K562 (cell line): Measurements from ENCODE around the gene DAG1. TPM values are rescaled to one million over a fixed set of nuclear protein-coding genes. Genes with fewer than 3 reads are reported as not detected.

Experiments used
- ATAC-seq: fragments of 200-7000 bp; cut with Tn5 transposase; 3 replicates; pipeline ENCODE4 v1.9.1; 2020; ENCODE audit warnings: moderate library complexity
- BruUV-seq: library from RNA; stranded (reverse); fragments of 400-500 nt; replicated peaks from 2 replicates; lab custom pipeline; 2021; lab: Mats Ljungman, UMichigan
- CTCF ChIA-PET: fragments of 300-600 bp; formaldehyde crosslinking; extraction: SDS; loops from one replicate; lab custom pipeline; 2021; ENCODE audit warnings: low intra/inter-chr PET ratio; lab: Yijun Ruan, JAX
- POLR2A ChIA-PET: fragments of 300-600, 350-650 bp; sonication (Branson Sonifier 250); formaldehyde crosslinking; extraction: SDS; loops from one replicate; lab custom pipeline; 2021; ENCODE audit warnings: antibody characterized with exemption, inconsistent platforms; lab: Yijun Ruan, JAX
- DNase-seq, 4 experiments: peaks; one replicate each; pipeline versions ENCODE4 v3.0.0 to v3.0.0-alpha.2; 2011 to 2018; ENCODE audit warnings: low spot score in 3 of 4, mixed read lengths in 3 of 4; ENCODE audit errors: extremely low read depth in 1 of 4
- FAIRE-seq: peaks from 2 replicates; lab custom pipeline; 2011; peaks lifted over from hg19 to GRCh38; lab: Jason Lieb, UNC
- H2AFZ ChIP-seq: 2 replicates; pipeline ENCODE4 v1.6.0; 2011; ENCODE audit warnings: low read depth, low read length, control low read depth, inconsistent platforms
- H3K27ac ChIP-seq: fragments of 200-600 bp; 3 replicates; pipeline ENCODE4 v1.8.0; 2011; ENCODE audit warnings: low read depth, mild to moderate bottlenecking, control low read depth, inconsistent platforms, low read length, moderate library complexity, mixed read lengths; ENCODE audit errors: extremely low read depth
- H3K27me3 ChIP-seq, 2 experiments: fragments of 300-600 bp in 1 of 2; 2 replicates in 1 of 2; 3 replicates in 1 of 2; pipeline versions ENCODE4 v1.6.0 to v1.8.0; 2011; ENCODE audit warnings: inconsistent platforms in 2 of 2, low read length in 2 of 2, mild to moderate bottlenecking in 1 of 2, mixed read lengths in 1 of 2, moderate library complexity in 1 of 2; ENCODE audit not compliant: control insufficient read depth in 2 of 2, insufficient read depth in 2 of 2
- H3K36me3 ChIP-seq: fragments of 300-600 bp; 3 replicates; pipeline ENCODE4 v1.8.0; 2011; ENCODE audit warnings: mild to moderate bottlenecking, low read length, inconsistent platforms; ENCODE audit not compliant: control insufficient read depth, insufficient read depth
- H3K4me1 ChIP-seq, 2 experiments: fragments of 200-600 bp in 1 of 2; replicated peaks in 1 of 2; 2 replicates in 1 of 2; 3 replicates in 1 of 2; pipeline versions ENCODE4 v1.5.1 to v1.8.0; 2011; ENCODE audit warnings: inconsistent platforms in 2 of 2, low read length in 2 of 2, mild to moderate bottlenecking in 1 of 2, mixed read lengths in 1 of 2, moderate library complexity in 1 of 2; ENCODE audit not compliant: control insufficient read depth in 2 of 2, insufficient read depth in 2 of 2
- H3K4me2 ChIP-seq: 2 replicates; pipeline ENCODE4 v1.6.1; 2011; ENCODE audit warnings: low read length, control low read depth, inconsistent platforms, mixed read lengths; ENCODE audit not compliant: insufficient read depth
- H3K4me3 ChIP-seq: fragments of 200-600 bp; sonication (generic), shearing (Covaris generic); 2 replicates; pipeline ENCODE4 v1.5.1; 2016; ENCODE audit warnings: control low read depth, inconsistent platforms
- H3K79me2 ChIP-seq: fragments of 200-600 bp; 3 replicates; pipeline ENCODE4 v1.8.0; 2011; ENCODE audit warnings: low read length, inconsistent platforms; ENCODE audit not compliant: control insufficient read depth, insufficient read depth
- H3K9ac ChIP-seq, 2 experiments: 2 replicates each; pipeline versions ENCODE4 v1.6.0 to v1.6.1; 2011; ENCODE audit warnings: low read depth in 2 of 2, low read length in 2 of 2, control low read depth in 1 of 2, inconsistent platforms in 1 of 2, mild to moderate bottlenecking in 1 of 2, mixed read lengths in 1 of 2; ENCODE audit not compliant: insufficient read depth in 1 of 2
- H3K9me1 ChIP-seq: one replicate; pipeline ENCODE4 v1.6.0; 2011; ENCODE audit warnings: inconsistent platforms, mild to moderate bottlenecking, low read length, moderate library complexity; ENCODE audit not compliant: control insufficient read depth, insufficient read depth
- H3K9me3 ChIP-seq: replicated peaks from 2 replicates; pipeline ENCODE4 v1.5.1; 2011; ENCODE audit warnings: low read depth, low read length, inconsistent platforms; ENCODE audit not compliant: control insufficient read depth, insufficient read depth
- H4K20me1 ChIP-seq: replicated peaks from 2 replicates; pipeline ENCODE4 v1.6.1; 2011; ENCODE audit warnings: low read length, inconsistent platforms, mixed read lengths; ENCODE audit not compliant: control insufficient read depth, insufficient read depth
- ARID3A ChIP-seq: IDR thresholded peaks from 2 replicates; pipeline ENCODE4 v1.6.1; 2012; ENCODE audit warnings: low read depth, low read length, improper control_type of control experiment, borderline replicate concordance
- CBFA2T3 ChIP-seq: fragments of 450-650 bp; IDR thresholded peaks from 2 replicates; pipeline ENCODE4 v1.6.1; 2017
- CREB3 ChIP-seq: fragments of 450-650 bp; conservative IDR thresholded peaks from 2 replicates; pipeline ENCODE4 v1.6.1; 2016; ENCODE audit warnings: missing genetic modification characterization, low read depth, mild to moderate bottlenecking, missing compliant biosample characterization, moderate library complexity
- CTCFL ChIP-seq: IDR thresholded peaks from 2 replicates; pipeline ENCODE4 v1.6.1; 2011; ENCODE audit warnings: borderline replicate concordance, low read depth, mild to moderate bottlenecking, moderate library complexity, low read length; ENCODE audit not compliant: insufficient read depth, poor library complexity, severe bottlenecking
- ETS2 ChIP-seq: IDR thresholded peaks from 2 replicates; pipeline ENCODE4 v1.6.1; 2016; ENCODE audit warnings: borderline replicate concordance, missing genetic modification characterization, mild to moderate bottlenecking, moderate library complexity, missing compliant biosample characterization; ENCODE audit not compliant: poor library complexity, severe bottlenecking
- IRF1 ChIP-seq: sonication (generic); formaldehyde crosslinking; IDR thresholded peaks from 2 replicates; pipeline ENCODE4 v1.8.0; 2022; ENCODE audit warnings: missing genetic modification reagents, mild to moderate bottlenecking, borderline replicate concordance
- IRF9 ChIP-seq: fragments of 450-650 bp; IDR thresholded peaks from 2 replicates; pipeline ENCODE4 v1.6.1; 2016; ENCODE audit warnings: missing biosample characterization, missing genetic modification characterization
- NR2F6 ChIP-seq: fragments of 450-650 bp; formaldehyde crosslinking; IDR thresholded peaks from 2 replicates; pipeline ENCODE4 v1.4.0; 2020; ENCODE audit warnings: mild to moderate bottlenecking
- PCBP2 ChIP-seq: fragments of 200-400 bp; formaldehyde crosslinking; IDR thresholded peaks from 2 replicates; pipeline ENCODE4 v1.6.1; 2018; ENCODE audit warnings: low read length, low read depth, mild to moderate bottlenecking, moderate library complexity; ENCODE audit not compliant: poor library complexity, severe bottlenecking
- RBM25 ChIP-seq: fragments of 200-400 bp; formaldehyde crosslinking; IDR thresholded peaks from 2 replicates; pipeline ENCODE4 v1.6.1; 2018; ENCODE audit warnings: low read length, low read depth, moderate library complexity; ENCODE audit not compliant: severe bottlenecking
- RNF2 ChIP-seq: sonication (generic); IDR thresholded peaks from 2 replicates; pipeline ENCODE4 v1.6.1; 2016
- SLC30A9 ChIP-seq: fragments of 250-450 bp; sonication (Bioruptor Pico); IDR thresholded peaks from 2 replicates; pipeline ENCODE4 v1.8.0; 2022; ENCODE audit warnings: mild to moderate bottlenecking, moderate library complexity
- SNRNP70 ChIP-seq: fragments of 200-400 bp; formaldehyde crosslinking; optimal IDR thresholded peaks from 2 replicates; pipeline ENCODE3; 2017; ENCODE audit warnings: low read depth, low read length
- SRSF7 ChIP-seq: fragments of 200-400 bp; formaldehyde crosslinking; optimal IDR thresholded peaks from 2 replicates; pipeline ENCODE3; 2017; ENCODE audit warnings: mild to moderate bottlenecking, low read depth, low read length
- TRIM24 ChIP-seq, 2 experiments: fragments of 450-650 bp; IDR thresholded peaks; 2 replicates each; pipeline ENCODE4 v1.6.1; 2016
- TSC22D4 ChIP-seq: fragments of 450-650 bp; IDR thresholded peaks from 2 replicates; pipeline ENCODE4 v1.6.1; 2016; ENCODE audit warnings: missing genetic modification characterization, missing biosample characterization, control low read depth
- ZNF140 ChIP-seq: fragments of 250-450 bp; sonication (Bioruptor Pico); IDR thresholded peaks from 2 replicates; pipeline ENCODE4 v1.8.0; 2021; ENCODE audit warnings: moderate library complexity, mild to moderate bottlenecking, inconsistent platforms
- WGBS: fragments of 100-300 bp; shearing (Covaris generic); methylation state at CpG from one replicate; pipeline ENCODE4 v1.1.6; 2016; ENCODE audit warnings: low coverage, mixed read lengths; ENCODE audit not compliant: insufficient coverage; ENCODE audit errors: missing lambda C conversion rate; 5-methylcytosine and 5-hydroxymethylcytosine counted together
- in situ Hi-C: fragments of 300-500 bp; cut with MboI; formaldehyde crosslinking; loops from 4 replicates; pipeline ENCODE4 v1.15.0; 2018; ENCODE audit warnings: inconsistent platforms, mixed read lengths
- intact Hi-C: fragments of 100-400 bp; cut with micrococcal nuclease; formaldehyde crosslinking; loops from 2 replicates; pipeline ENCODE4 v1.14.2; 2022
- polyA plus RNA-seq, 8 experiments: library from polyadenylated mRNA; depleted of rRNA in 4 of 8; stranded (reverse) in 5 of 8; unstranded in 3 of 8; fragments of >200 nt; fragmentation: Nextera tagmentation in 2 of 8; fragmentation: Illumina TruSeq in 1 of 8; extraction: Ambion mirVana in 2 of 8; extraction: Trizol in 1 of 8; gene quantifications; 2 replicates each; pipeline versions ENCODE4 v1.2.1 to v1.2.3, GENCODE V29; 2011 to 2014; ENCODE audit warnings: inconsistent platforms in 1 of 8, missing spikeins in 1 of 8
- total RNA-seq, 7 experiments: library from RNA; depleted of rRNA in 6 of 7; stranded (reverse); fragments of >200 nt in 6 of 7; fragmentation: Illumina TruSeq in 2 of 7; extraction: Trizol in 2 of 7; gene quantifications; 2 replicates each; pipeline versions ENCODE4 v1.2.1 to v1.2.3, GENCODE V29; 2011 to 2021; ENCODE audit warnings: low replicate concordance in 1 of 7

Gene DAG1
- total and polyA plus RNA-seq, 9 of the 15 experiments (the other 6 are each of a cell fraction or from before 2014, with no cell fraction given), result 0.29 to 19.6 (median 8.2) TPM

- 67% methylated on average over 4 of the region's 4 CpGs for WGBS
- intact Hi-C loops, result no loop called here
- TF ChIP-seq TRIM24 (IDR thresholded peaks at IDR 0.05) (no peak), ETS2 (no peak), SRSF7 (no peak), ARID3A (no peak), IRF9 (tag) (no peak), PCBP2 (no peak), CTCFL (no peak), SNRNP70 (no peak), IRF1 (no peak), CREB3 (tag) (no peak), RBM25 (no peak), NR2F6 (CRISPR knock-in tag) (no peak), TSC22D4 (tag) (no peak), RNF2 (no peak), SLC30A9 (CRISPR knock-in tag) (no peak), ZNF140 (CRISPR knock-in tag) (no peak), CBFA2T3 (no peak)
These were observed 93.7 kb downstream of the DAG1 start for GRCh38 chr3:49563766-49564165.

More at GRCh38 chr3:49563766-49564165, 93.7 kb downstream of the DAG1 start:
- Histone ChIP-seq H3K4me3 (no peak overlapping the region), H3K27me3 (no peaks in the 10 kb centered on the region), H3K4me2 (no peak overlapping the region), H3K9me1 (no peaks in the 10 kb centered on the region), H3K36me3 (no peaks in the 10 kb centered on the region), H3K79me2 (no peaks in the 10 kb centered on the region), H4K20me1 (no peaks in the 10 kb centered on the region), H3K9me3 (no peaks in the 10 kb centered on the region), H2AFZ (no peak overlapping the region), H3K4me1 (no peaks in the 10 kb centered on the region), H3K27ac (no peak overlapping the region), H3K9ac (no peak overlapping the region)
- ChIA-PET POLR2A (no interaction called here), CTCF (no interaction called here)
- BruUV-seq, result no TSS peak
- DNase-seq (no peak), ATAC-seq (no peak), FAIRE-seq (no peak)
- in situ Hi-C loops, result loop anchor here (10.0 kb wide), 1 partner anchor 101 kb away; no protein-coding TSS in a partner anchor
